GM23338 (cell line): ENCODE data around the gene ITGA1.

Source experiments
- CREB1 ChIP-seq: fragments of 250-450 bp; sonication (Bioruptor Pico); IDR thresholded peaks from 2 replicates; pipeline ENCODE4 v1.5.0; 2020; ENCODE audit warnings: low read depth, mild to moderate bottlenecking, moderate library complexity
- CTCF ChIP-seq, 2 experiments: fragments of 200-600 bp in 1 of 2; sonication (generic) in 1 of 2; conservative IDR thresholded peaks; 2 replicates each; pipeline versions ENCODE4 v1.5.1 to v1.6.1; 2016 to 2017; ENCODE audit warnings: antibody characterized with exemption in 2 of 2, low read depth in 2 of 2, mild to moderate bottlenecking in 2 of 2, moderate library complexity in 1 of 2
- EZH2 ChIP-seq: fragments of 200-600 bp; sonication (generic); IDR thresholded peaks from one replicate; pipeline ENCODE4 v1.8.0; 2017; ENCODE audit warnings: antibody characterized with exemption, mild to moderate bottlenecking, low read depth; ENCODE audit not compliant: unreplicated experiment
- EZH2phosphoT487 ChIP-seq: fragments of 200-600 bp; sonication (generic); IDR thresholded peaks from one replicate; pipeline ENCODE4 v1.8.1; 2018; ENCODE audit warnings: antibody characterized with exemption; ENCODE audit not compliant: unreplicated experiment
- JUNB ChIP-seq: IDR thresholded peaks from one replicate; pipeline ENCODE4 v1.6.1; 2016; ENCODE audit warnings: antibody characterized with exemption; ENCODE audit not compliant: unreplicated experiment
- POLR2AphosphoS5 ChIP-seq: IDR thresholded peaks from 2 replicates; pipeline ENCODE4 v1.6.1; 2016; ENCODE audit warnings: antibody characterized with exemption, low read depth

GRCh38 chr5:52870448-52870847 lies 82.7 kb downstream of the ITGA1 start:
- no peak for TF ChIP-seq POLR2AphosphoS5
- TF ChIP-seq CREB1 (CRISPR knock-in tag): no peak
- no peak for TF ChIP-seq CTCF (conservative IDR thresholded peaks at IDR 0.05; ENCODE audit: low read depth in 2 of 2)
- no peak for TF ChIP-seq JUNB
- TF ChIP-seq EZH2phosphoT487: no peak
- no peak for TF ChIP-seq EZH2
